ENCODE measurements around the gene RNF227. TPM values are rescaled to one million over a fixed set of nuclear protein-coding genes. Genes with fewer than 3 reads are reported as not detected.

Gene RNF227
- total and polyA plus RNA-seq, 2 of the 8 experiments (the other 6 are each of a cell fraction or from before 2014, with no cell fraction given) = 0.63 to 1.7 TPM

GRCh38 chr17:7943291-7943690 is 27.2 kb upstream of the RNF227 start (continued):
- TF ChIP-seq RFX5 (IDR thresholded peaks at IDR 0.05; ENCODE audit: borderline replicate concordance, low read depth, low read length) = no peak
- TF ChIP-seq SIX5 (IDR thresholded peaks at IDR 0.05; ENCODE audit: low read depth, low read length) = no peak

All from H1 (cell line).